Brain microvascular endothelial cell (primary cell): ENCODE data around the gene DYNC2LI1.

Source experiments
- DNase-seq: peaks from one replicate; pipeline ENCODE4 v3.0.0-alpha.2; 2020
- H3K27ac ChIP-seq: fragments of 250-450 bp; sonication (Bioruptor Pico); 2 replicates; pipeline ENCODE4 v1.5.1; 2020; ENCODE audit warnings: mild to moderate bottlenecking, moderate library complexity
- H3K27me3 ChIP-seq: fragments of 250-450 bp; sonication (Bioruptor Pico); replicated peaks from 2 replicates; pipeline ENCODE4 v1.5.1; 2020; ENCODE audit warnings: mild to moderate bottlenecking
- H3K36me3 ChIP-seq: fragments of 250-450 bp; sonication (Bioruptor Pico); replicated peaks from 2 replicates; pipeline ENCODE4 v1.5.1; 2020; ENCODE audit warnings: mild to moderate bottlenecking
- H3K4me3 ChIP-seq: 2 replicates; pipeline ENCODE4 v1.5.1; 2011; ENCODE audit warnings: low read depth, mild to moderate bottlenecking, control low read depth, low read length, moderate library complexity
- CTCF ChIP-seq: IDR thresholded peaks from 2 replicates; pipeline ENCODE4 v1.5.1; 2011; ENCODE audit warnings: low read depth, mild to moderate bottlenecking, moderate library complexity, low read length, control low read depth, inconsistent platforms; ENCODE audit errors: missing control alignments
- in situ Hi-C: cut with HindIII; loops from 2 replicates; pipeline ENCODE4 v1.10.0; 2017; ENCODE audit warnings: low sequenced_read_pairs, low pct_ligation_motif_present

Gene DYNC2LI1

DNA sequence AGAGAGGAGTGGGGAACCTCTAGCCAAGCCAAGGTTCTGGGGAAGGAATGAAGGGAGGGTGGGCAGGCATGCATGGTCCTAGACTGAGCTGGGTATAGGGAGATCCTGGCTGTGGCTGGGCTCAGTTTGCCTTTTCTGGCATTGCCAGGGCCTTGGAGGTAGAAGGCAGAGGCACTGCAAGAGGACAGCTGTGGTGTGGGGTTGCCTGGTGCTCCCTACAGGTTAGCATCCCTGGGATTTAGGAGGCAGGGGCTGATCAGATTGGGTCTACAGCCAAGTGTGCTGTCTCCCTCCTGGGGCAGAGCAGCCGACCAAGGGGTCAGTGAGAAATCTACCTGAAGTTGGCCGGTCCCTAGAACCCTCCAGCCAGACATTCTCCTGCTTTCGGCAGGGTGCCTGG is 80.8 kb downstream of the DYNC2LI1 start:
- in situ Hi-C loops, result no loop called here
- H3K27me3 ChIP-seq, result peaks cover 25% of the 10 kb centered on the region

DNA sequence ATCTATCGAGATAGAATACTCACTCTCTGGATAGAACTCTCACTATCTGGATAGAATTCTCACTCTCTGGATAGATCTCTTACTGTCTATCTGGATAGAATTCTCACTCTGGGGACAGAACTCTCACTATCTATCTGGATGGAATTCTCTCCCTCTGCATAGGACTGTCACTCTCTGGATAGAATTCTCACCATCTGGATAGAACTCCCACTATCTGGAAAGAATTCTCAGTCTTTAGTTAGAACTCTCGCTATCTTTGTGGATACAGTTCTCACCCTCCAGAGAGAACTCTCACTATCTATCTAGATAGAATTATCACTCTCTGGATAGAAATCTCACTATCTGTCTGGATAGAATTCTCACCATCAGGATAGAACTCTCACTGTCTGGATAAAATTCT is 81.5 kb downstream of the DYNC2LI1 start:
- peaks cover 25% of the 10 kb centered on the region for H3K27me3 ChIP-seq

More for the DNA sequence above, 80.8 kb downstream of the DYNC2LI1 start:
- TF ChIP-seq CTCF, result no peak
- Histone ChIP-seq H3K27ac (no peak overlapping the region), H3K4me3 (no peak overlapping the region), H3K36me3 (no peaks in the 10 kb centered on the region)
- no peak for DNase-seq

More for the DNA sequence above, 81.5 kb downstream of the DYNC2LI1 start:
- DNase-seq, result no peak
- no peak for TF ChIP-seq CTCF
- in situ Hi-C loops, result no loop called here
- no peak overlapping the region for H3K27ac ChIP-seq
- H3K4me3 ChIP-seq, result no peak overlapping the region
- no peaks in the 10 kb centered on the region for H3K36me3 ChIP-seq
